GM19025 (cell line): ENCODE measurements around the gene SZT2.

Experiments used
- ATAC-seq: cut with Tn5 transposase; IDR thresholded peaks from one replicate; pipeline ENCODE4 v1.9.1; 2021; ENCODE audit warnings: mild to moderate bottlenecking, low read depth, moderate library complexity; ENCODE audit not compliant: unreplicated experiment

SZT2 gene

GRCh38 chr1:43421976-43422750, 32.5 kb downstream of the SZT2 start:
- ATAC-seq: no peak

GRCh38 chr1:43422995-43423671, 33.4 kb downstream of the SZT2 start:
- no peak for ATAC-seq

GRCh38 chr1:43423672-43424550, 34.2 kb downstream of the SZT2 start:
- no peak for ATAC-seq

- no peak for ATAC-seq
These were observed 35.3 kb downstream of the SZT2 start for GRCh38 chr1:43425045-43425444.

GRCh38 chr1:43426221-43426620, 36.5 kb downstream of the SZT2 start:
- ATAC-seq: no peak

- ATAC-seq: no peak
These were observed 37.8 kb downstream of the SZT2 start for GRCh38 chr1:43427524-43427923.

GRCh38 chr1:43427941-43428340, 38.2 kb downstream of the SZT2 start:
- ATAC-seq: no peak

GRCh38 chr1:43430831-43431230, 41.1 kb downstream of the SZT2 start:
- ATAC-seq: no peak

- ATAC-seq: no peak
These were observed 42.0 kb downstream of the SZT2 start for GRCh38 chr1:43431676-43432075.

- ATAC-seq: no peak
These were observed 42.6 kb downstream of the SZT2 start for GRCh38 chr1:43432171-43432860.

GRCh38 chr1:43432907-43433306, 43.2 kb downstream of the SZT2 start:
- ATAC-seq: no peak

- no peak for ATAC-seq
These were observed 44.6 kb downstream of the SZT2 start for GRCh38 chr1:43434256-43434655.

- no peak for ATAC-seq
These were observed 45.7 kb downstream of the SZT2 start for GRCh38 chr1:43435146-43436145.

- ATAC-seq: no peak
These were observed 46.7 kb downstream of the SZT2 start for GRCh38 chr1:43436371-43436770.

- ATAC-seq: no peak
These were observed 47.6 kb downstream of the SZT2 start for GRCh38 chr1:43437031-43437973.

GRCh38 chr1:43438006-43438405, 48.3 kb downstream of the SZT2 start:
- ATAC-seq: no peak

- ATAC-seq: no peak
These were observed 48.9 kb downstream of the SZT2 start for GRCh38 chr1:43438576-43438952.

GRCh38 chr1:43438953-43439581, 49.4 kb downstream of the SZT2 start:
- no peak for ATAC-seq
